ENCODE results near the gene RPS6KL1. TPM values are rescaled to one million over a fixed set of nuclear protein-coding genes. Genes with fewer than 3 reads are reported as not detected.
A peak's percentile ranks its signal among the peaks of the same experiment; 100 is the strongest.

Gene RPS6KL1
- total RNA-seq, 1 experiment from 2014 or later, result 9.8 TPM

- no peaks in the 10 kb centered on the region for H3K4me1 Mint-ChIP-seq (ENCODE audit: low read depth, unreplicated experiment)
- peak; percentile 92 to 95 for TF ChIP-seq CTCF (IDR thresholded peaks at IDR 0.05; ENCODE audit: insufficient read depth in 1 of 2, low read depth in 1 of 2, low read length in 1 of 2, severe bottlenecking in 1 of 2, unreplicated experiment in 1 of 2)
- peaks cover 32% of the 10 kb centered on the region for H3K36me3 Mint-ChIP-seq (ENCODE audit: insufficient read depth, unreplicated experiment)
- H3K4me3 Mint-ChIP-seq (ENCODE audit: unreplicated experiment), result no peak overlapping the region
- no peaks in the 10 kb centered on the region for H3K9me3 Mint-ChIP-seq (ENCODE audit: unreplicated experiment)
- POLR2A ChIA-PET, result interaction anchor here (1.1 kb wide), 1 partner anchor 18 kb away, joined by 4 read pairs; the partner anchor contains the start of gene RPS6KL1
- CTCF ChIA-PET, result interaction anchor here (0.6 to 4.8 kb wide), 17 partner anchors 9 to 297 kb away, joined by 3 to 122 read pairs (median 4); partner anchors contain the start of genes ACYP1, PROX2, RPS6KL1 and ZC2HC1C
- no TSS peak for BruUV-seq (replicated peaks)
- intact Hi-C loops (cut with micrococcal nuclease; ENCODE audit: unreplicated experiment), result loop anchor here (1.0 kb wide), 2 partner anchors 24 to 44 kb away; partner anchors contain the start of gene DLST
- Histone ChIP-seq H3K36me3 (ENCODE audit: control insufficient read depth, insufficient read depth, low read length) (peaks cover under 1% of the 10 kb centered on the region; the same call in 1 of the 2 replicates), H3K27me3 (replicated peaks; ENCODE audit: control insufficient read depth, insufficient read depth, low read length) (no peaks in the 10 kb centered on the region), H3K4me1 (no peaks in the 10 kb centered on the region), H3K9me3 (no peaks in the 10 kb centered on the region), H3K4me3 (ENCODE audit: low read depth, low read length) (no peak overlapping the region)
- no peaks in the 10 kb centered on the region for H3K27me3 Mint-ChIP-seq (ENCODE audit: insufficient read depth, unreplicated experiment)
- peak; percentile 69 to 83 for DNase-seq
- no peak overlapping the region for H3K27ac Mint-ChIP-seq (ENCODE audit: unreplicated experiment)
Observed at GRCh38 chr14:74905595-74906142, 17.4 kb downstream of the RPS6KL1 start.

- intact Hi-C loops (cut with micrococcal nuclease; ENCODE audit: unreplicated experiment), result loop anchor here (1.0 kb wide), 2 partner anchors 24 to 44 kb away; partner anchors contain the start of gene DLST
- no peaks in the 10 kb centered on the region for H3K9me3 ChIP-seq
- Mint-ChIP-seq H3K4me1 (ENCODE audit: low read depth, unreplicated experiment) (no peaks in the 10 kb centered on the region), H3K27ac (ENCODE audit: unreplicated experiment) (no peak overlapping the region), H3K9me3 (ENCODE audit: unreplicated experiment) (no peaks in the 10 kb centered on the region), H3K4me3 (ENCODE audit: unreplicated experiment) (no peak overlapping the region), H3K36me3 (ENCODE audit: insufficient read depth, unreplicated experiment) (peaks cover 40% of the 10 kb centered on the region), H3K27me3 (ENCODE audit: insufficient read depth, unreplicated experiment) (no peaks in the 10 kb centered on the region)
- CTCF ChIA-PET, result interaction anchor here (0.6 to 4.8 kb wide), 12 partner anchors 12 to 296 kb away, joined by 3 to 122 read pairs (median 4); partner anchors contain the start of genes ACYP1, PROX2 and RPS6KL1
- peaks cover 3% of the 10 kb centered on the region; the same call in 1 of the 2 replicates for H3K36me3 ChIP-seq (ENCODE audit: control insufficient read depth, insufficient read depth, low read length)
- POLR2A ChIA-PET, result interaction anchor here (0.6 to 1.1 kb wide), 2 partner anchors 18 to 147 kb away, joined by 4 to 8 read pairs; partner anchors contain the start of genes MLH3 and RPS6KL1
- H3K4me3 ChIP-seq (ENCODE audit: low read depth, low read length), result no peak overlapping the region
- H3K4me1 ChIP-seq, result no peaks in the 10 kb centered on the region
- no TSS peak for BruUV-seq (replicated peaks)
- TF ChIP-seq CTCF (IDR thresholded peaks at IDR 0.05; ENCODE audit: insufficient read depth in 1 of 2, low read depth in 1 of 2, low read length in 1 of 2, severe bottlenecking in 1 of 2, unreplicated experiment in 1 of 2), result no peak
- DNase-seq, result no peak
- no peaks in the 10 kb centered on the region for H3K27me3 ChIP-seq (replicated peaks; ENCODE audit: control insufficient read depth, insufficient read depth, low read length)
Observed at GRCh38 chr14:74904635-74905503, 18.2 kb downstream of the RPS6KL1 start.
